ENCODE measurements around the gene TBX15.

The TBX15 gene

GRCh38 chr1:119000371-119001180 lies 12.4 kb upstream of the TBX15 start:
- H3K27me3 ChIP-seq: peaks cover 100% of the 10 kb centered on the region
- H3K9me3 ChIP-seq: no peaks in the 10 kb centered on the region
- no peak overlapping the region for H3K4me3 ChIP-seq (ENCODE audit: low read depth in 1 of 2, low read length in 1 of 2)
- H3K4me1 ChIP-seq (ENCODE audit: control insufficient read depth in 1 of 2, insufficient read depth in 1 of 2, low read depth in 1 of 2, low read length in 1 of 2): no peaks in the 10 kb centered on the region
- TF ChIP-seq, protein P1, sequence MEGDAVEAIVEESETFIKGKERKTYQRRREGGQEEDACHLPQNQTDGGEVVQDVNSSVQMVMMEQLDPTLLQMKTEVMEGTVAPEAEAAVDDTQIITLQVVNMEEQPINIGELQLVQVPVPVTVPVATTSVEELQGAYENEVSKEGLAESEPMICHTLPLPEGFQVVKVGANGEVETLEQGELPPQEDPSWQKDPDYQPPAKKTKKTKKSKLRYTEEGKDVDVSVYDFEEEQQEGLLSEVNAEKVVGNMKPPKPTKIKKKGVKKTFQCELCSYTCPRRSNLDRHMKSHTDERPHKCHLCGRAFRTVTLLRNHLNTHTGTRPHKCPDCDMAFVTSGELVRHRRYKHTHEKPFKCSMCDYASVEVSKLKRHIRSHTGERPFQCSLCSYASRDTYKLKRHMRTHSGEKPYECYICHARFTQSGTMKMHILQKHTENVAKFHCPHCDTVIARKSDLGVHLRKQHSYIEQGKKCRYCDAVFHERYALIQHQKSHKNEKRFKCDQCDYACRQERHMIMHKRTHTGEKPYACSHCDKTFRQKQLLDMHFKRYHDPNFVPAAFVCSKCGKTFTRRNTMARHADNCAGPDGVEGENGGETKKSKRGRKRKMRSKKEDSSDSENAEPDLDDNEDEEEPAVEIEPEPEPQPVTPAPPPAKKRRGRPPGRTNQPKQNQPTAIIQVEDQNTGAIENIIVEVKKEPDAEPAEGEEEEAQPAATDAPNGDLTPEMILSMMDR (IDR thresholded peaks at IDR 0.05): no peak
- no peaks in the 10 kb centered on the region for H3K36me3 ChIP-seq
- H3K27ac ChIP-seq: no peak overlapping the region

GRCh38 chr1:118999348-119000071 lies 11.4 kb upstream of the TBX15 start:
- Histone ChIP-seq H3K36me3 (no peaks in the 10 kb centered on the region), H3K27me3 (peaks cover 100% of the 10 kb centered on the region), H3K27ac (no peak overlapping the region), H3K4me1 (ENCODE audit: control insufficient read depth in 1 of 2, insufficient read depth in 1 of 2, low read depth in 1 of 2, low read length in 1 of 2) (no peaks in the 10 kb centered on the region), H3K9me3 (no peaks in the 10 kb centered on the region), H3K4me3 (ENCODE audit: low read depth in 1 of 2, low read length in 1 of 2) (no peak overlapping the region)
- TF ChIP-seq, protein P1 (IDR thresholded peaks at IDR 0.05): no peak

DNA sequence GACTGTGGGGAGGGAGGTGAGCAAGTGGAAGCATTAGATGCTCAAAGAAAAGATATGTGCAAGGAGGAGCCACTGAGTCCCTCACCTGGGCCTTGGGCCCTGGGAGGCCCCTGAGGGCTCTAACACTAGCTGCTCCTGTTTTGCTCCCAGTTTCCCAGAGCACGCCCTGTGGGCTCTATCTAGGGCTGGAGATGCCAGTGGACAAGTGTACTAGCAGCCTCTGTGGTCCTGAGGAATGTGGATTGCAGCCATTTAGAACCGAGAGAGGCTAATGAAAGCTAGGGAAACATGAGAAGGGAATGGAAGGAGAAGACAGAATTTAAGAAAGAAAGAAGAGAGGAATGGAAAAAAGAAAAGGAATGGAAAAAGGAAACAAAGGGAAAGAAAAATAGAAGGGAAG lies 10.0 kb upstream of the TBX15 start:
- peaks cover 100% of the 10 kb centered on the region for H3K27me3 ChIP-seq
- no peaks in the 10 kb centered on the region for H3K36me3 ChIP-seq
- H3K4me1 ChIP-seq (ENCODE audit: control insufficient read depth in 1 of 2, insufficient read depth in 1 of 2, low read depth in 1 of 2, low read length in 1 of 2): no peaks in the 10 kb centered on the region
- no peak overlapping the region for H3K4me3 ChIP-seq (ENCODE audit: low read depth in 1 of 2, low read length in 1 of 2)
- TF ChIP-seq, protein P1 (IDR thresholded peaks at IDR 0.05): no peak
- H3K27ac ChIP-seq: no peak overlapping the region
- no peaks in the 10 kb centered on the region for H3K9me3 ChIP-seq

DNA sequence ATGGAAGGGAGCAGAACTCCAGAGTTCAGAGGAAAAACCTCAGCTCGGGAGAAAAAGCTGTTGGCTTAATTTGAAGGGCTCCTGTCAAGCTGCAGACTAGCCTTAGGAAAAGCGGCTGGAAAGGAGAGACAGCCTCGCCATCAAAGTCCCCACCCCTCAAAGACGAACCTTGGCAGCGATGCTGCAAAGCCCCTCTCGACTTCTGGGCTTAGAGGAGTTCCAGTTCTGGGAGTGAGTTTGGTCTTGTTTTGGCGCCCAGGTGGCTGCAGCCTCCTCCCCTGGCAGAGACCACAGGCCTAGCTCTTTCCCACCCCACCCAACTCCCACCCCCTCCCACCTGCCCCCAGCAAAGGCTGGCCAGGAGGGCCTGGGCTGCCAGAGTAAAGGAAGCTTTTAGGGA lies 9.1 kb upstream of the TBX15 start:
- no peaks in the 10 kb centered on the region for H3K36me3 ChIP-seq
- no peaks in the 10 kb centered on the region for H3K9me3 ChIP-seq
- no peak overlapping the region for H3K27ac ChIP-seq
- TF ChIP-seq, protein P1 (IDR thresholded peaks at IDR 0.05): no peak
- no peak overlapping the region for H3K4me3 ChIP-seq (ENCODE audit: low read depth in 1 of 2, low read length in 1 of 2)
- no peaks in the 10 kb centered on the region for H3K4me1 ChIP-seq (ENCODE audit: control insufficient read depth in 1 of 2, insufficient read depth in 1 of 2, low read depth in 1 of 2, low read length in 1 of 2)
- H3K27me3 ChIP-seq: peaks cover 100% of the 10 kb centered on the region

GRCh38 chr1:118995312-118996016 lies 7.3 kb upstream of the TBX15 start:
- H3K9me3 ChIP-seq: no peaks in the 10 kb centered on the region
- TF ChIP-seq, protein P1 (IDR thresholded peaks at IDR 0.05): no peak
- peaks cover 100% of the 10 kb centered on the region for H3K27me3 ChIP-seq
- no peaks in the 10 kb centered on the region for H3K4me1 ChIP-seq (ENCODE audit: control insufficient read depth in 1 of 2, insufficient read depth in 1 of 2, low read depth in 1 of 2, low read length in 1 of 2)
- no peaks in the 10 kb centered on the region for H3K36me3 ChIP-seq
- no peak overlapping the region for H3K4me3 ChIP-seq (ENCODE audit: low read depth in 1 of 2, low read length in 1 of 2)
- H3K27ac ChIP-seq: no peak overlapping the region
